Breast epithelium (tissue), 3 donors: ENCODE data around the gene ZBTB4.

Experiments
- CTCF ChIP-seq, 3 donors: fragments of 450-650 bp; IDR thresholded peaks; one replicate each; pipeline ENCODE4 v1.5.1; 2016 to 2017; ENCODE audit warnings: antibody characterized with exemption in 3 of 3, mild to moderate bottlenecking in 3 of 3, moderate library complexity in 3 of 3
- POLR2A ChIP-seq: fragments of 450-650 bp; IDR thresholded peaks from one replicate; pipeline ENCODE4 v1.6.1; 2016; ENCODE audit warnings: antibody characterized with exemption, mild to moderate bottlenecking, moderate library complexity
- POLR2AphosphoS5 ChIP-seq, 3 donors: sonication (generic); formaldehyde crosslinking; IDR thresholded peaks; one replicate each; pipeline ENCODE4 v1.6.1; 2017; ENCODE audit warnings: antibody characterized with exemption in 3 of 3

- TF ChIP-seq CTCF (IDR thresholded peaks at IDR 0.05): no peak
- no peak for TF ChIP-seq POLR2AphosphoS5 (IDR thresholded peaks at IDR 0.05)
- TF ChIP-seq POLR2A: no peak
These were observed 49.4 kb upstream of the ZBTB4 start for GRCh38 chr17:7528842-7529241.
